IPS DF 6.9 (cell line): ENCODE results near the gene MT1F.
A peak's percentile ranks its signal among the peaks of the same experiment; 100 is the strongest.
"Not testable (repeated sequence)": the region's sequence is repeated elsewhere in the genome, so short reads cannot be mapped to it uniquely, and the experiment has no call there.

Experiments used
- DNase-seq: peaks from one replicate; pipeline ENCODE4 v3.0.0-alpha.2; 2013; ENCODE audit warnings: low read depth, low spot score
- H3K27ac ChIP-seq: one replicate; pipeline ENCODE4 v1.5.1; 2013; ENCODE audit warnings: low read length, control low read depth
- H3K27me3 ChIP-seq: 2 replicates; pipeline ENCODE4 v1.6.1; 2013; ENCODE audit warnings: mild to moderate bottlenecking, low read length; ENCODE audit not compliant: control insufficient read depth, insufficient read depth
- H3K36me3 ChIP-seq: 2 replicates; pipeline ENCODE4 v1.6.1; 2013; ENCODE audit warnings: low read length; ENCODE audit not compliant: control insufficient read depth, insufficient read depth
- H3K4me1 ChIP-seq: 2 replicates; pipeline ENCODE4 v1.6.1; 2013; ENCODE audit warnings: low read length; ENCODE audit not compliant: control insufficient read depth, insufficient read depth
- H3K4me3 ChIP-seq: 2 replicates; pipeline ENCODE4 v1.5.1; 2013; ENCODE audit warnings: mild to moderate bottlenecking, low read length
- H3K9me3 ChIP-seq: 2 replicates; pipeline ENCODE4 v1.6.1; 2013; ENCODE audit warnings: low read length, inconsistent platforms; ENCODE audit not compliant: control insufficient read depth, insufficient read depth
- WGBS: extraction: QIAGEN DNeasy Blood & Tissue Kit; methylation state at CpG from one replicate; pipeline ENCODE4 v1.1.7; 2013; ENCODE audit warnings: mixed read lengths, missing lambda C conversion rate; ENCODE audit not compliant: insufficient read length, insufficient coverage; 5-methylcytosine and 5-hydroxymethylcytosine counted together

The MT1F gene

GRCh38 chr16:56672761-56673536, 15.2 kb downstream of the MT1F start:
- no peak overlapping the region for H3K4me3 ChIP-seq
- WGBS: no CpG with 5 or more reads among the region's 11 CpGs
- DNase-seq: no peak
- H3K36me3 ChIP-seq: no peaks in the 10 kb centered on the region
- peaks cover 2% of the 10 kb centered on the region; the same call in 1 of the 2 replicates for H3K4me1 ChIP-seq
- H3K9me3 ChIP-seq: no peaks in the 10 kb centered on the region
- peaks cover 38% of the 10 kb centered on the region for H3K27me3 ChIP-seq
- no peak overlapping the region for H3K27ac ChIP-seq

GRCh38 chr16:56673921-56674320, 16.2 kb downstream of the MT1F start:
- DNase-seq: no peak
- WGBS: no CpG with 5 or more reads among the region's 12 CpGs

GRCh38 chr16:56674570-56674969, 16.8 kb downstream of the MT1F start:
- not testable (repeated sequence) for H3K36me3 ChIP-seq, H3K9me3 ChIP-seq, H3K4me3 ChIP-seq, H3K27ac ChIP-seq, DNase-seq, H3K4me1 ChIP-seq
- no CpG with 5 or more reads among the region's 6 CpGs for WGBS
- H3K27me3 ChIP-seq: peaks cover 22% of the 10 kb centered on the region

More at GRCh38 chr16:56673921-56674320, 16.2 kb downstream of the MT1F start:
- Histone ChIP-seq H3K4me1 (peaks cover 2% of the 10 kb centered on the region; the same call in 1 of the 2 replicates), H3K4me3 (no peak overlapping the region), H3K9me3 (no peaks in the 10 kb centered on the region), H3K36me3 (no peaks in the 10 kb centered on the region), H3K27ac (no peak overlapping the region), H3K27me3 (peaks cover 29% of the 10 kb centered on the region)

- WGBS: no CpG with 5 or more reads among the region's 32 CpGs
- H3K4me1 ChIP-seq: 0 out of 2 replicates have a peak, but pooled peaks cover 2% of the 10 kb centered on the region
- no peaks in the 10 kb centered on the region for H3K36me3 ChIP-seq
- peaks cover 10% of the 10 kb centered on the region for H3K27me3 ChIP-seq
- H3K9me3 ChIP-seq: no peaks in the 10 kb centered on the region
- peak overlapping the region; percentile 36; the same call in 1 of the 2 replicates for H3K4me3 ChIP-seq
- no peak overlapping the region for H3K27ac ChIP-seq
- DNase-seq: no peak
Measured at GRCh38 chr16:56675685-56676210, 18.0 kb downstream of the MT1F start.

- DNase-seq: no peak
- Histone ChIP-seq H3K27me3 (no peaks in the 10 kb centered on the region; the same call in 1 of the 2 replicates), H3K4me1 (0 out of 2 replicates have a peak, but pooled peaks cover 2% of the 10 kb centered on the region), H3K27ac (no peak overlapping the region), H3K4me3 (no peak overlapping the region), H3K36me3 (no peaks in the 10 kb centered on the region), H3K9me3 (no peaks in the 10 kb centered on the region)
- WGBS: no CpG with 5 or more reads among the region's 3 CpGs
Measured at GRCh38 chr16:56677474-56677873, 19.7 kb downstream of the MT1F start.

- DNase-seq: no peak
- no CpG with 5 or more reads among the region's 3 CpGs for WGBS
- Histone ChIP-seq H3K27me3 (peaks cover 2% of the 10 kb centered on the region; the same call in 1 of the 2 replicates), H3K27ac (no peak overlapping the region), H3K4me3 (no peak overlapping the region), H3K9me3 (no peaks in the 10 kb centered on the region), H3K36me3 (no peaks in the 10 kb centered on the region), H3K4me1 (peaks cover 6% of the 10 kb centered on the region; the same call in 1 of the 2 replicates)
Measured at GRCh38 chr16:56679078-56679730, 21.4 kb downstream of the MT1F start.

GRCh38 chr16:56679818-56680217, 22.1 kb downstream of the MT1F start:
- Histone ChIP-seq H3K36me3 (no peaks in the 10 kb centered on the region), H3K9me3 (no peaks in the 10 kb centered on the region), H3K27ac (no peak overlapping the region), H3K4me1 (peaks cover 6% of the 10 kb centered on the region; the same call in 1 of the 2 replicates), H3K4me3 (no peak overlapping the region), H3K27me3 (peaks cover 2% of the 10 kb centered on the region; the same call in 1 of the 2 replicates)
- no peak for DNase-seq
- WGBS: no CpG with 5 or more reads among the region's 6 CpGs

GRCh38 chr16:56681939-56682702, 24.4 kb downstream of the MT1F start, which contains the start of gene MT1X:
TSS of gene MT1X (plus strand) at chr16:56682470. CDS start at chr16:56682541, 71 bp downstream.
- H3K4me3 ChIP-seq: peak within 1 kb of the TSS; percentile 58; the same call in 1 of the 2 replicates
- peaks cover 2% of the 10 kb centered on the region; the same call in 1 of the 2 replicates for H3K27me3 ChIP-seq
- no peak for DNase-seq
- H3K4me1 ChIP-seq: peaks cover 4% of the 10 kb centered on the region; the same call in 1 of the 2 replicates
- no CpG with 5 or more reads among the region's 49 CpGs for WGBS
- H3K9me3 ChIP-seq: no peaks in the 10 kb centered on the region
- H3K27ac ChIP-seq: no peak within 1 kb of the TSS
- no peaks in the 10 kb centered on the region for H3K36me3 ChIP-seq

- DNase-seq: no peak
- no peaks in the 10 kb centered on the region for H3K9me3 ChIP-seq
- H3K27me3 ChIP-seq: peaks cover 2% of the 10 kb centered on the region; the same call in 1 of the 2 replicates
- H3K4me1 ChIP-seq: peaks cover 4% of the 10 kb centered on the region; the same call in 1 of the 2 replicates
- no peak overlapping the region for H3K27ac ChIP-seq
- peak overlapping the region; percentile 58; the same call in 1 of the 2 replicates for H3K4me3 ChIP-seq
- no peaks in the 10 kb centered on the region for H3K36me3 ChIP-seq
- no CpG with 5 or more reads among the region's 8 CpGs for WGBS
Measured at GRCh38 chr16:56682703-56683397, 25.1 kb downstream of the MT1F start.
